A673 (cell line): ENCODE results near the gene LSM4.

Experiments
- EZH2 ChIP-seq: fragments of 200-600 bp; sonication (generic); IDR thresholded peaks from 2 replicates; pipeline ENCODE4 v1.6.1; 2017; ENCODE audit warnings: borderline replicate concordance, low read depth, mild to moderate bottlenecking, mixed read lengths, antibody characterized with exemption, low read length; ENCODE audit not compliant: poor library complexity, severe bottlenecking
- TF ChIP-seq, protein P1 (sequence below): fragments of 300-800, 200-600 bp; sonication (generic); conservative IDR thresholded peaks from 2 replicates; pipeline ENCODE4 v1.5.1; 2017; ENCODE audit warnings: low read depth, mild to moderate bottlenecking, antibody characterized with exemption, low read length, moderate library complexity, mixed read lengths

DNA sequence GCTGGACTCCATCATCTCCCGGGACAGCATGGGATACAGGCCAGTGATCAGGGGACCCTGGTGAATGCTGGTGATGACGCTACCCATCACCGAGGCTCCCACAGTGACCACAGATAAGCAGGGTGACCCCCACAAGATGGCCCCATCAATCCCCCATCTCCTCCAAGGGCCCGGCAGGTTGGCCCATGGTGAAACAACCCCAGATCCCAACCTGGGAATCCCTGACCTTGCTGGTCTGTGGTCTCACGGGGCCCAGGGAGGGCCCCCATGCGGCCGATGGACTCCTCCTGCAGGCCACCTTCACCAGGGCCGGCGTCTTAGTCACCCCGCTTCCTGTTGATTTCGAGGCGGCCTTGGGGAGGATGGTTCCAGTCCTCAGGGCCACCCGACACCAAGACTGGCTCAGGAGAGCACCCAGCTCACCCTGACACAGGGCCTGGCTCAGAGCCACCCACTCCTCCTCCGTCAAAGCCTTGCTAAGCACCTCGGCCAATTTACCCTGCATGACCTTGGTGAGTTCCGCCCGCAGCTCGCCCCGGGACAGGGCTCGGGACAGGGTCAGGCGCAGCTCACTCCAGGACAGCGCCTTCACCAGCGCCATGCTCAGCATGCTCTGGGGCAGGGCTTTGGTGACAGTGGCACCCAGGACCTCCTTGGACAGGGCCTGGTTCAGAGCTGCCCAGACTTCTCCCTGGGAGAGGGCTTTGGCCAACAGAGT, 58.6 kb downstream of the LSM4 start:
- TF ChIP-seq, protein P1, sequence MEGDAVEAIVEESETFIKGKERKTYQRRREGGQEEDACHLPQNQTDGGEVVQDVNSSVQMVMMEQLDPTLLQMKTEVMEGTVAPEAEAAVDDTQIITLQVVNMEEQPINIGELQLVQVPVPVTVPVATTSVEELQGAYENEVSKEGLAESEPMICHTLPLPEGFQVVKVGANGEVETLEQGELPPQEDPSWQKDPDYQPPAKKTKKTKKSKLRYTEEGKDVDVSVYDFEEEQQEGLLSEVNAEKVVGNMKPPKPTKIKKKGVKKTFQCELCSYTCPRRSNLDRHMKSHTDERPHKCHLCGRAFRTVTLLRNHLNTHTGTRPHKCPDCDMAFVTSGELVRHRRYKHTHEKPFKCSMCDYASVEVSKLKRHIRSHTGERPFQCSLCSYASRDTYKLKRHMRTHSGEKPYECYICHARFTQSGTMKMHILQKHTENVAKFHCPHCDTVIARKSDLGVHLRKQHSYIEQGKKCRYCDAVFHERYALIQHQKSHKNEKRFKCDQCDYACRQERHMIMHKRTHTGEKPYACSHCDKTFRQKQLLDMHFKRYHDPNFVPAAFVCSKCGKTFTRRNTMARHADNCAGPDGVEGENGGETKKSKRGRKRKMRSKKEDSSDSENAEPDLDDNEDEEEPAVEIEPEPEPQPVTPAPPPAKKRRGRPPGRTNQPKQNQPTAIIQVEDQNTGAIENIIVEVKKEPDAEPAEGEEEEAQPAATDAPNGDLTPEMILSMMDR: no peak
- TF ChIP-seq EZH2: no peak
